AG20443 (cell line): ENCODE measurements around the gene TMEM107.

Experiments used
- DNase-seq: peaks from one replicate; pipeline ENCODE4 v3.0.0; 2012; ENCODE audit warnings: low spot score, mixed read lengths

TMEM107 gene

GRCh38 chr17:8162233-8162996 lies 13.8 kb downstream of the TMEM107 start, which contains the start of gene VAMP2:
Gene VAMP2, minus strand, starts transcription at chr17:8162948. Its CDS starts 69 bp downstream, at chr17:8162879.
- peak; percentile 78 for DNase-seq

GRCh38 chr17:8161289-8162232 lies 14.6 kb downstream of the TMEM107 start:
- DNase-seq, result no peak

- DNase-seq, result no peak
Observed at GRCh38 chr17:8160741-8161221, 15.4 kb downstream of the TMEM107 start.

- DNase-seq, result no peak
Observed at GRCh38 chr17:8160224-8160577, 16.0 kb downstream of the TMEM107 start.

- DNase-seq, result no peak
Observed at GRCh38 chr17:8159459-8160223, 16.5 kb downstream of the TMEM107 start.

DNA sequence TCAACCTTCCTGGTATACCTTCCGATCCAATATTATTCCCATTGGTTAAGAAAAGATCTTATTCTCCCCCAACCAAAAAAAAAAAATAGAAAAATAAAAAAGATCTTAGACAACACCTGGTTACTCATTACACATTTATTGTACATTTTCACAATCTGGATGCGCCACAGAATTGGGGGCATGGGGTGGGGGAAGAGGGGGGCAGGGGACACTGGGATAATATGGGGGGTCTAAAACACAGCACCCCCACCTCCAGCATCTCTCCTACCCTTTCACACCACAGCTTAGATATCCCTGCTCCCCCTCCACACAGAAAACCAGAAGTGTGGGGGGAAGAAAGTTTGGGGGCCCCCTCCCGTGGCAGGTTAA lies 17.2 kb downstream of the TMEM107 start:
- no peak for DNase-seq

- DNase-seq, result peak; percentile 81
Observed at GRCh38 chr17:8158267-8159031, 17.7 kb downstream of the TMEM107 start.

DNA sequence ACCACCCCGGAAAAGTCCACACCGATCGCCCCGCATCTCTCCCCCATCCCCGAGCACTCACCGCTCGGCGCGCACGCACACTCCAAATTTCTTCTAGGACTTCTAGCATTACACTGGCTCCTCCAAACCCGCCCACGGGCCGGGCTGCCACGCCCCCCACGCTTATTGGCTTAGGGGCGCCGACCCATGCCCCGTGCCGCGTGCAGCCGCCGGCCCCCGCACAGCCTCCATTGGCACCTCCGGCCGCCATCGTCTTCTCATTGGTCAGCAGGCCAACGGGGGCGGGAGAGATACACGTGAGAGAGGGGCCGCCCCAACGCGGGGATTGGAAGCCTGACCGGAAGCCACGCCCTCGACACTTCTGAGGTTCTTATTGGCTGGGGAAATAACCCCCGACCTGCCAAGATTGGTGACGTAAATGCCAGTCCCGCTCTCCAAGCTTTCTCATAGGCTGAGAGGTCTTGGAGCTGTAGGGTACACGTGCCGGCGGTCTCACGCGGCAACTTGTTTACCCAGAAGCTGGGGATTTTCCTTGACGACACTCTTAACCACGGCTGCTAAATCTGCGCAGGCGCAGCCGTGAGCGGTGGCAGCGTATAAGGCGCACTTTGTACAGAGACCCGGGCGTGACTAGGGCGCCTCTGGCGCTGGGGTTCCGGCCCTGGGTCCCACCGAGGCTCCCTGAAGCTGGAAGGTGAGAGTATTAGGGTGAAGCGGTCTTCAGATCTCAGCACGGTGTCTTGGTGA lies 19.8 kb downstream of the TMEM107 start:
- peak; percentile 94 for DNase-seq

GRCh38 chr17:8155996-8156245 lies 20.3 kb downstream of the TMEM107 start:
- DNase-seq, result no peak

- no peak for DNase-seq
Observed at GRCh38 chr17:8155231-8155995, 20.8 kb downstream of the TMEM107 start.

- DNase-seq, result no peak
Observed at GRCh38 chr17:8154608-8155155, 21.5 kb downstream of the TMEM107 start.

DNA sequence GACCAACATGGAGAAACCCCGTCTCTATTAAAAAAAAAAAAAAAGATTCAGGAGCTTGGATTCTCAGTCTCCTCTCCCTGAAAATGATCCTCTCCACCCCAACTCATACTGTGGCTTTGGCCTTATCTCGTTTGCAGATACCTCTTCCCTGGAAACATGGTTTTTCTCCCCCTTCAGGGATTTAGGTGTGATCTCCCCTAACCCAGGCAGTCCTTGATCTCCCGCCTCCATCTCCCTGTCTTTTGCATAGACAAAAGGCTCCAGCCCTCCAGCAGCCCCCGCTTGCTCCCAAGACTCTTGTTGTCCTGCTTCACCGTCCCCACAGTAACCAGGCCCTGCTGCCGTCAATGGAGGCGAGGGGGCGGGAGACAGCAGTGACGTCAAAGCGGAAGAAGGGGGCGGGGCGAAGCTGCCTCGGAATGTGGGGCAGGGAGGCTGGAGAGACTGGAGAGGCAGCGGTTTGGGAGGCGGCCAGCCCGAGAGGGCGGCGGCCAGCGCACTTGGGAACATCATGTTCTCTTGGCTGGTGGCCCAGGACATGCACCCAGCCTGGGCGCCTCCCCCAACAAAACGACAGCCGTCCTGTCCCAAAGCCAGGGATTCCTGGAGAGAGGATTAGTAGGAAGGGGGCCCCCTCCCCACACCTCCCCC lies 22.1 kb downstream of the TMEM107 start:
- DNase-seq, result peak; percentile 89

GRCh38 chr17:8153525-8153956 lies 22.6 kb downstream of the TMEM107 start:
- DNase-seq, result peak; percentile 76

DNA sequence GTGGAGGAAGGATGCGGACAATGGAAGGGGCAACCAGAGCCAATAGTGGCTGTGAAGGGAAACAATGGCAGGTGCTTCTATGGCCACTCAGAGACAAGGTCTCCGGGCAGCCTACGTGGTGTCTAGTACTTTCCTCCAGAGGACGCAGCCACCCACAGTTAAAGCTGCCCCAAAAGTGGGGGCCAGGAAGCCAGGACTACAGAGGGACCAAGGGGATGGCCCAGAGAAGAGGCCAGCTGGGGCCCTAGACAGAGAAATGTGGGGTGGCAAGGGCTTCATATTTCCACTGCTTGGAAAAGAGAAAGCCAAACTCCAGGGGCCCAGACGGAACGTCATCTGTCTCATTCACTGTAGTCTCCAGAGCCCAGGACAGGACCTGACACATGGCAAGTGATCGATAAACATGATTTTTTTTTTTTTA lies 23.1 kb downstream of the TMEM107 start:
- no peak for DNase-seq

DNA sequence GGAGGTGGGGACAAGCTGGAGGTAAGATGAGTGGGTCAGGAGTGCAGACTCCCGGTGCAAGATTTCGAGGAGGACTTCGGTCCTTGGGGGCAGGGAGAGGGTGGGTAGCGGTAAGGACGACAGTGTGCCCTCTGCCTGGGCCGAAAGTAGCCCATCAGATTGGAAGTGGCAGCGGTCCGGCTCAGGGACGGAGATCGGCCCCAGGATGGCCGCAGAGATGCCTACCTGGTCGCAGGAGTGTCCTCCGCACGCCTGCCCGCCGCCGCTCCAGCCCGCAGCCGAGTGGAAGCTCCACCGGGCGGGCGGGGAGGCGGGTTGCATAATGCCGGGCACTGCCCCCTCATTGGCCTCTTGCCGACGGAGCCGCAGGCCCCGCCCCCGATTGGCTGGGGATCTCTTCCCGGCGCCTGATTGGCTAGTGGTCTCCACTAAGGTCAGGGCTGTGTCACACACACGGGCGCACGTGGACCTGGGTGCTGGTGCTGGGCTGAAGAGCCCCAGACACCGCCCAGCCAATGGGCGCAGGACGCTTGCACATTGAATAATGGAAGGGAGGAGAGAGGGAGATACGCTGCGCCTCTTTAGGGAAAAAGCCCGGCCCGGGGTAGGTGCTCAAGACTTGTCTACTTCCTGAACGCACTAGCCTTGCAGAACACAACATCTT lies 23.9 kb downstream of the TMEM107 start, which contains the start of gene PER1:
PER1 (minus strand) TSS at position 293 of the 664 bp plus-strand sequence. CDS start 1,698 bp downstream, outside the sequence.
- peak; percentile 92 for DNase-seq

DNA sequence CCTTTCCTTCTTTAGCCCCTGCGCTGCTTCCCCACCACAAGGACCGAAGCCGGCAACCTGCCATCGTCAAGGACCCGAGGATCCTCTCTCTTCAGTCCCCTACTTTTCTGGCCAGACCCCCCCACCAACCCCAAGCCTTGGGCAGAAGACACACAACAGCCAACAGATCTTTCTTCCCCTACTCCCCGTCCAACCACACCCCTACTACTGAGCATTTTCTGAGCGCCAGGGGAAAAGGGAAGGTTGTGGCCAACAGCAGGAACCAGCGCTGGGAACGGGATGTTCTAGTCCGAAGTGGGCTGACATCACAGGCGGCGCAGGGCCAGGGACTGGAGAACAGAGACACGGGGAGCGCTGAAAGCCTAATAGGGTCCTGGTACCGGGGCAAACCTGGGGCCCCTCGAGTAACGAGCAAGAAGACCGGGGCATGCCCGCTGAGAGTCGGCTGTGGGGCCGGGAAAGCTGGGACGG lies 24.5 kb downstream of the TMEM107 start:
- DNase-seq, result peak; percentile 52

- DNase-seq, result peak; percentile 92
Observed at GRCh38 chr17:8151120-8151640, 25.0 kb downstream of the TMEM107 start.
